BLaER1 treated with 17β-estradiol and CSF1 and Interleukin-3, amounts not matched to agents 10 nM and 100 nM (cell line): Measurements from ENCODE around the gene MAP6.

ENCODE experiments used
- H3K27ac ChIP-seq, 11 experiments: shearing (Covaris generic); formaldehyde crosslinking; 2 replicates each; pipeline ENCODE4 v1.8.1; 2022
- H3K27me3 ChIP-seq, 11 experiments: shearing (Covaris generic); formaldehyde crosslinking; 2 replicates each; pipeline ENCODE4 v1.8.1; 2022
- H3K36me3 ChIP-seq, 11 experiments: shearing (Covaris generic); formaldehyde crosslinking; 2 replicates each; pipeline ENCODE4 v1.8.1; 2022
- H3K4me1 ChIP-seq, 10 experiments: shearing (Covaris generic); formaldehyde crosslinking; 2 replicates each; pipeline ENCODE4 v1.8.1; 2022
- H3K4me2 ChIP-seq, 11 experiments: shearing (Covaris generic); formaldehyde crosslinking; 2 replicates each; pipeline ENCODE4 v1.8.1; 2022
- H3K4me3 ChIP-seq, 10 experiments: shearing (Covaris generic); formaldehyde crosslinking; 2 replicates each; pipeline ENCODE4 v1.8.1; 2022
- H3K9ac ChIP-seq, 11 experiments: shearing (Covaris generic); formaldehyde crosslinking; 2 replicates each; pipeline ENCODE4 v1.8.1; 2022
- H3K9me3 ChIP-seq, 11 experiments: shearing (Covaris generic); formaldehyde crosslinking; replicated peaks in 1 of 11; 2 replicates each; pipeline ENCODE4 v1.8.1; 2022
- H4K20me1 ChIP-seq, 11 experiments: shearing (Covaris generic); formaldehyde crosslinking; 2 replicates each; pipeline ENCODE4 v1.8.1; 2022
- Cebpa-rat ChIP-seq, 11 experiments: shearing (Covaris generic); IDR thresholded peaks; 2 replicates each; pipeline ENCODE4 v1.8.1; 2022

Gene MAP6

DNA sequence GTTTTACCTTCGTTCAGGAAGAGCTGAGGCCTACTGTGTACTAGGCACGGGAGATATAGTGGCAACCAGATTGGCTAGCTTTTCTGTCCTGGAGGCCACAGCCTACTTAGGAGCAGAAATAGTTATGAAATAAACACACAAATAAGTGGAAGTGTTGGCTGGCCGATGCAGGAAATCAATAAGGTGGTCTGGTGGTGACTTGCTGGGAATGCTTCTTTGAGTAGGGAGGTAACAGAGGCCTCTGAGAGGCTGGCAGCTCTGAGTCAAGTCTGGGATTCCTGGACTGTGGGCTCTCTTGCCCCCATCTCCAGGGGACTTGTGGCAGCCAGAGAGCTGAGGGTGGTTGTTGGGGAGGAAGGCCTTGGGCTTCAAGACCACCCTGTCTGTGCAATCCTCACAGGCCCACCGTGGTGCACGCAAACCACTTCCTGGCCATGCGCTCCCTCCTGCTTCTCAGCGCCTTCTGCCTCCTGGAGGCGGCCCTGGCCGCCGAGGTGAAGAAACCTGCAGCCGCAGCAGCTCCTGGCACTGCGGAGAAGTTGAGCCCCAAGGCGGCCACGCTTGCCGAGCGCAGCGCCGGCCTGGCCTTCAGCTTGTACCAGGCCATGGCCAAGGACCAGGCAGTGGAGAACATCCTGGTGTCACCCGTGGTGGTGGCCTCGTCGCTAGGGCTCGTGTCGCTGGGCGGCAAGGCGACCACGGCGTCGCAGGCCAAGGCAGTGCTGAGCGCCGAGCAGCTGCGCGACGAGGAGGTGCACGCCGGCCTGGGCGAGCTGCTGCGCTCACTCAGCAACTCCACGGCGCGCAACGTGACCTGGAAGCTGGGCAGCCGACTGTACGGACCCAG lies 102.7 kb downstream of the MAP6 start:
- Histone ChIP-seq H3K27me3 (no peaks in the 10 kb centered on the region), H3K9me3 (no peaks in the 10 kb centered on the region), H3K4me2 (peak overlapping the region; percentile 90 to 98 (median 93); a peak in 19 of 22 replicates), H3K4me3 (0 out of 20 replicates have a peak overlapping the region, but pooled peaks of 1 of the 10 experiments have one; percentile 2), H3K27ac (peak overlapping the region in 8 of 11 experiments; percentile 2 to 95 (median 86); a peak in 13 of 22 replicates), H3K9ac (peak overlapping the region in 7 of 11 experiments; percentile 8 to 94 (median 32); a peak in 8 of 22 replicates), H4K20me1 (peaks cover 0 to 63% (median 26%) of the 10 kb centered on the region in 11 experiments; a peak in 12 of 22 replicates), H3K4me1 (peaks cover 32 to 53% (median 43%) of the 10 kb centered on the region in 10 experiments), H3K36me3 (peaks cover 50 to 66% (median 56%) of the 10 kb centered on the region in 11 experiments)
- TF ChIP-seq Cebpa-rat (IDR thresholded peaks at IDR 0.05) = no peak

GRCh38 chr11:75565221-75565814 lies 103.5 kb downstream of the MAP6 start:
- H3K4me3 ChIP-seq = peak overlapping the region in 4 of 10 experiments; percentile 5 to 91 (median 83); a peak in 4 of 20 replicates
- H3K36me3 ChIP-seq = peaks cover 42 to 57% (median 48%) of the 10 kb centered on the region in 11 experiments
- peaks cover 0 to 55% (median 26%) of the 10 kb centered on the region in 11 experiments; a peak in 12 of 22 replicates for H4K20me1 ChIP-seq
- H3K27ac ChIP-seq = peak overlapping the region in 9 of 11 experiments; percentile 80 to 98 (median 93); a peak in 17 of 22 replicates
- H3K27me3 ChIP-seq = no peaks in the 10 kb centered on the region
- H3K4me1 ChIP-seq = peaks cover 32 to 58% (median 45%) of the 10 kb centered on the region in 10 experiments
- no peak for TF ChIP-seq Cebpa-rat (IDR thresholded peaks at IDR 0.05)
- peak overlapping the region; percentile 90 to 98 (median 93) for H3K4me2 ChIP-seq
- H3K9me3 ChIP-seq = no peaks in the 10 kb centered on the region
- peak overlapping the region in 9 of 11 experiments; percentile 14 to 94 (median 89); a peak in 9 of 22 replicates for H3K9ac ChIP-seq

- H3K9me3 ChIP-seq = no peaks in the 10 kb centered on the region
- H3K9ac ChIP-seq = peak overlapping the region; percentile 82 to 94 (median 92)
- H3K27me3 ChIP-seq = no peaks in the 10 kb centered on the region
- no peak for TF ChIP-seq Cebpa-rat (IDR thresholded peaks at IDR 0.05)
- H3K4me1 ChIP-seq = peaks cover 36 to 58% (median 45%) of the 10 kb centered on the region in 10 experiments
- peak overlapping the region; percentile 77 to 94 (median 88) for H3K4me3 ChIP-seq
- H3K4me2 ChIP-seq = peak overlapping the region; percentile 90 to 98 (median 93)
- H3K27ac ChIP-seq = peak overlapping the region in 10 of 11 experiments; percentile 80 to 98 (median 92); a peak in 21 of 22 replicates
- peaks cover 0 to 47% (median 26%) of the 10 kb centered on the region in 11 experiments; a peak in 12 of 22 replicates for H4K20me1 ChIP-seq
- H3K36me3 ChIP-seq = peaks cover 30 to 45% (median 36%) of the 10 kb centered on the region in 11 experiments
Measured at GRCh38 chr11:75563978-75564552, 104.8 kb downstream of the MAP6 start.

DNA sequence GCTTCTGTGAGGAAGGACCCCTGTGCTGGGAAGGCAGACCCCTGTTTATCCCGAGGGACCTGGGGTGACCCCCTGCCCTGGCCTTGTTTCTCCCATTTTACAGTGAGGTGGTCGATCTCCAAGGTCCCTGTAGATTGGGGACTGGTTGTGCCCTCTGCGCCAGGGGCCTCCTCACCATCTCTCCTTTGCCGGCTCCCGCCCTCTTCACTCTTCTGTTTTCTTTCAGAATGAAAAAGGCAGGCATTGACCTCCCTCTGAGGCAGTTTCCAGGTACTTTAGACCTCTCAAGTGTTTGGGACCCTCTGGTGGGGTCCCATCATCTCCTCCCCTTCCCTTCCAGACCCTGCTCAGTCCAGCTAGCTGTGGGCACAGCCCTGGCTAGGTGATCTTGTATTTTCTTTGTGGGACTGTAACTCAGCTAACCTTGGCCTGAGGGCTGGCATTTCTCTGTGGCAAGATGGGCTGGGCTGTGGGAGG lies 105.3 kb downstream of the MAP6 start:
- no peaks in the 10 kb centered on the region for H3K27me3 ChIP-seq
- H3K9me3 ChIP-seq = no peaks in the 10 kb centered on the region
- H3K36me3 ChIP-seq = peaks cover 24 to 40% (median 30%) of the 10 kb centered on the region in 11 experiments
- H3K4me3 ChIP-seq = peak overlapping the region; percentile 77 to 94 (median 88)
- peaks cover 36 to 60% (median 45%) of the 10 kb centered on the region in 10 experiments for H3K4me1 ChIP-seq
- peak overlapping the region; percentile 90 to 98 (median 93) for H3K4me2 ChIP-seq
- peaks cover 0 to 42% (median 26%) of the 10 kb centered on the region in 11 experiments; a peak in 12 of 22 replicates for H4K20me1 ChIP-seq
- peak overlapping the region; percentile 80 to 98 (median 92) for H3K27ac ChIP-seq
- no peak for TF ChIP-seq Cebpa-rat (IDR thresholded peaks at IDR 0.05)
- H3K9ac ChIP-seq = peak overlapping the region; percentile 82 to 94 (median 92)

DNA sequence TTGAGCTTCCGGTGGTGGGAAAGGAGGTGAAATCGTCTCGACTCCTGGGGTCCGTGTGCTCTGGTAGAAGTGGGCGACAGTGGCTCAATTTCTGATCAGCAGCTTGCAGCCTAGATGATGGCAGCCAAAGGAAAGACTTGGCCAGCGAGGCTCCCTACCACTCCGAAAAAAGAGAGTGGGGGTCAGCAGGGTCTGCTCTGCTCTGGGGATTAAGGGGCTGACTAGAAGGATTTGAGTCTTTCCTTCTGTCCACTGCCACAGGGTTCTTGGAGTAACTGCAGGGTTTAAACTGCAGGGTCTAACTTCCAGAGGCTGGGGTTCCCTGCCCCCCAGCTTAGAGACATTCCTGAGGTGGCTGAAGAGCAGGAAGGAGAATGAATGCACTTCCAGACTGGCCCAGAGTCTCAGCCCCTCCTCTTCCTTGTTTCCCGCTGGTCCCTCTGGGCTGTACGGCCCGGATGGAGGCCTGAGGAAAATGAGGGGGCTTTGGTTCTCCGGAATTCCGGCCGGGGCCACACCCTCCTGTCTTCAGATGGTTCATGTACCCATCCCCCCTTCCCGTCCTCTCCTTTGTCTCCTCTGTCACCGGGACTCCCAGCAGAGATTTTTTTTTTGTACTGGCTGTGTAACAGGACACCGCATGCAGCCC lies 105.9 kb downstream of the MAP6 start:
- Histone ChIP-seq H4K20me1 (peaks cover 0 to 36% (median 23%) of the 10 kb centered on the region in 11 experiments; a peak in 12 of 22 replicates), H3K4me1 (peaks cover 36 to 60% (median 46%) of the 10 kb centered on the region in 10 experiments), H3K36me3 (peaks cover 19 to 34% (median 25%) of the 10 kb centered on the region in 11 experiments), H3K27ac (peak overlapping the region; percentile 80 to 98 (median 92)), H3K27me3 (no peaks in the 10 kb centered on the region), H3K9me3 (no peaks in the 10 kb centered on the region), H3K9ac (peak overlapping the region; percentile 82 to 94 (median 92)), H3K4me3 (peak overlapping the region; percentile 77 to 94 (median 88)), H3K4me2 (peak overlapping the region; percentile 90 to 98 (median 93))
- TF ChIP-seq Cebpa-rat (IDR thresholded peaks at IDR 0.05) = no peak

DNA sequence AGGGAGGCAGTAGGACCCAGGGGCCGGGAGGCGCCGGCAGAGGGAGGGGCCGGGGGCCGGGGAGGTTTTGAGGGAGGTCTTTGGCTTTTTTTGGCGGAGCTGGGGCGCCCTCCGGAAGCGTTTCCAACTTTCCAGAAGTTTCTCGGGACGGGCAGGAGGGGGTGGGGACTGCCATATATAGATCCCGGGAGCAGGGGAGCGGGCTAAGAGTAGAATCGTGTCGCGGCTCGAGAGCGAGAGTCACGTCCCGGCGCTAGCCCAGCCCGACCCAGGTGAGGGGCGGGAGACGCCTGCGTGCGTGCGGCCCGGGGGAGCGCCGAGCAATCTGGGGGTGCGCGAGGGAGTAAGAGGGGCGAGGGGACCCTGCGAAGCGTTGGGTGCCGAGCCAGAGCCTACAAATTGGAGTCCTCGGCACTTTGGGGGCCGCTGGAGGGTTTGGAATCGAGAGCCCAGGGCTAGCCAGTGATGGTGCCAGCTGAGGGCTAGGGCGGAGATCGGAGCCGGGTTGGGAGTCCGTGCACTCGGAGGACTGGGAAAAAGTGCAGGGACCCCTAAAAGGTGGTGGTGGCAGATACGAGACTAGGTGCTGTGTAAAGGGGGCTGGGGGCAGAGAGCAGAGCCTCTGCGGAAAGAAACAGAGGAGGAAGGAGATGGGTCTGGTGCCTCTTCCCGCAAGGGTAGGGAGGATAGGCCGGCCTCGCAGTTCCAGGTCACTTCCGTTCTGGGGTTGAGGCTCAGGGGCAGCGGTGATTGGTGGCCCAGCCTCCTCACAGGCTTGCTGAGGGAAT lies 106.6 kb downstream of the MAP6 start, which contains the start of gene SERPINH1:
Gene SERPINH1, plus strand, starts transcription at position 206 of the 788 bp plus-strand sequence. CDS start 4,097 bp downstream, outside the sequence.
- Histone ChIP-seq H3K36me3 (peaks cover 11 to 27% (median 17%) of the 10 kb centered on the region in 11 experiments), H3K4me2 (peak within 1 kb of the TSS; percentile 90 to 98 (median 93)), H3K4me3 (peak within 1 kb of the TSS; percentile 77 to 94 (median 88)), H3K27me3 (no peaks in the 10 kb centered on the region), H3K9ac (peak within 1 kb of the TSS; percentile 82 to 94 (median 92)), H4K20me1 (peaks cover 0 to 29% (median 18%) of the 10 kb centered on the region in 11 experiments; a peak in 10 of 22 replicates), H3K4me1 (peaks cover 36 to 60% (median 46%) of the 10 kb centered on the region in 10 experiments), H3K9me3 (no peaks in the 10 kb centered on the region), H3K27ac (peak within 1 kb of the TSS; percentile 80 to 98 (median 92))
- no peak for TF ChIP-seq Cebpa-rat (IDR thresholded peaks at IDR 0.05)

GRCh38 chr11:75561426-75562047 lies 107.3 kb downstream of the MAP6 start:
- Histone ChIP-seq H3K4me2 (peak overlapping the region; percentile 90 to 98 (median 93)), H3K27me3 (no peaks in the 10 kb centered on the region), H3K4me1 (peaks cover 36 to 59% (median 46%) of the 10 kb centered on the region in 10 experiments), H3K27ac (peak overlapping the region; percentile 80 to 98 (median 92); a peak in 21 of 22 replicates), H3K36me3 (peaks cover 4 to 19% (median 10%) of the 10 kb centered on the region in 11 experiments; a peak in 21 of 22 replicates), H3K4me3 (peak overlapping the region; percentile 77 to 94 (median 88)), H4K20me1 (peaks cover 0 to 22% (median 14%) of the 10 kb centered on the region in 11 experiments; a peak in 10 of 22 replicates), H3K9me3 (no peaks in the 10 kb centered on the region), H3K9ac (peak overlapping the region; percentile 82 to 94 (median 92))
- TF ChIP-seq Cebpa-rat (IDR thresholded peaks at IDR 0.05) = no peak
